HG03060 (cell line): ENCODE results near the gene KRI1.
"Not testable (repeated sequence)": the region's sequence is repeated elsewhere in the genome, so short reads cannot be mapped to it uniquely, and the experiment has no call there.

ENCODE experiments used
- ATAC-seq: cut with Tn5 transposase; IDR thresholded peaks from one replicate; pipeline ENCODE4 v1.9.1; 2021; ENCODE audit warnings: low read depth, moderate number of reproducible peaks; ENCODE audit not compliant: unreplicated experiment

Gene KRI1

DNA sequence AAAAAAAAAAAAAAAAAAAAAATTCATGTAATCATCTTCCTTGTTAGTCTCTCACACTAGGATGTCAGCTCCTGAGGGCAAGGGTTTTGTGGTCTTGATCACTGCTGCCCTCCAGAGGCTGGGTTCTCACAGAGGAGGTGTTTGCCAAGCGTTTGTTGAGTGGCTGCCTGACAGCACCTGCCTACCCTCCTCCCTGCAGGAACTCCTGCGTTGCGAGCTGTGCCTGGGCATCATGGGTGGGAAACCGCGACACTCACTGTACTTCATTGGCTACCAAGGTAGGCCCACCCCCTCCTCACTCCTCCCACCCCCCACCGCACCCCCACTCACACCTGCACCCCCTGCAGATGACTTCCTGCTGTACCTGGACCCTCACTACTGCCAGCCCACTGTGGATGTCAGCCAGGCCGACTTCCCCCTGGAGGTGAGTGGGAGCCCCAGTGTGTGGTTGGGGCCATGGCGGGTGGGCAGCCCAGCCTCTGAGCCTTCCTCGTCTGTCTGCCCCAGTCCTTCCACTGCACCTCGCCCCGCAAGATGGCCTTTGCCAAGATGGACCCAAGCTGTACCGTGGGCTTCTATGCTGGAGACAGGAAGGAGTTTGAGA, 14.0 kb downstream of the KRI1 start:
- ATAC-seq: no peak

DNA sequence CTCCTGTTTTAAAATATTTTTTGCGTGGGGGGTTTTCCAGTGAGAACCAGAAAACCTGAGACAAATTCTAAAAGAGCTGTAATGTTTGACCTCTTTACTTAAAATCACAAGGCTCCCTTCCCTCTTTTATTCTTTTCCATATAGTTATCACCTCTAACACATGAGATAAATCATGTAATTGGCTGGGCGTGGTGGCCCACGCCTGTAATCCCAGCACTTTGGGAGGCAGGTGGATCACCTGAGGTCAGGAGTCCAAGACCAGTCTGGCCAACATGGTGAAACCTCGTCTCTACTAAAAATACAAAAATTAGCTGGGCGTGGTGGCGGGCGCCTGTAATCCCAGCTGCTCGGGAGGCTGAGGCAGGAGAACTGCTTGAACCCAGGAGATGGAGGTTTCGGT, 14.8 kb downstream of the KRI1 start:
- not testable (repeated sequence) for ATAC-seq

DNA sequence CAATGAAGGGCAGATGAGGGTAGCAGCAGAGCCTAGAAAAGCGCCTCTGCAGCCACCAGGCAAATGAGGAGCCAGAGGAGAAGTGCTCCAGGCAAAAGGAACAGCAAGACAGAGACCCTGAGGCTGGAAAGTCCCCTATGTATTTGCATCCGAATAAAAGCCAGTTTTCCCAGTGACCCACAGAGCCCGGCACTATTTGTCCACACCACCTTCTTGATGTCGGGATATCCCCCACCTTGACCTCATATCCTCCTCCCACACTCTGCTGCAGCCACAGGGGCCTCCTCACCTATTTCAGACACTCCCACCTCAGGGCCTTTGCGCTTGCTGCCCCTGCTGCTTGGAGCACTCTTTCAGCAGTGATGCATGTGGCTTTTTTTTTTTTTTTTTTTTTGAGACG, 15.5 kb downstream of the KRI1 start:
- no peak for ATAC-seq

DNA sequence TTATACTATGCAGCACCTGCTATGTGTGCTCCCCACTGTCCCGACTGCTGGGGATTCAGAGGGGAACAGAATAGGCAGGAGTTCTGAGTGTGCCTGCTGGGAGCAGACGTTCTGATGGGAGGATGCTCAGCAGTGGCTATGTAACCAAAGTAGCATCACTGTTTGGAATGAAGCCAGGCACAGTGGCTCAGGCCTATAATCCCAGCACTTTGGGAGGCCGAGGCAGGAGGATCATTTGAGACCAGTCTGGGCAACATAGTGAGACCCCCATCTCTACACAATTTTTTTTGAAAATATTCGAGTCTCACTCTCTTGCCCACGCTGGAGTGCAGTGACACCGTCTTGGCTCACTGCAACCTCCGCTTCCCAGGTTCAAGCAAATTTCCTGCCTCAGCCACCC, 16.1 kb downstream of the KRI1 start:
- no peak for ATAC-seq

DNA sequence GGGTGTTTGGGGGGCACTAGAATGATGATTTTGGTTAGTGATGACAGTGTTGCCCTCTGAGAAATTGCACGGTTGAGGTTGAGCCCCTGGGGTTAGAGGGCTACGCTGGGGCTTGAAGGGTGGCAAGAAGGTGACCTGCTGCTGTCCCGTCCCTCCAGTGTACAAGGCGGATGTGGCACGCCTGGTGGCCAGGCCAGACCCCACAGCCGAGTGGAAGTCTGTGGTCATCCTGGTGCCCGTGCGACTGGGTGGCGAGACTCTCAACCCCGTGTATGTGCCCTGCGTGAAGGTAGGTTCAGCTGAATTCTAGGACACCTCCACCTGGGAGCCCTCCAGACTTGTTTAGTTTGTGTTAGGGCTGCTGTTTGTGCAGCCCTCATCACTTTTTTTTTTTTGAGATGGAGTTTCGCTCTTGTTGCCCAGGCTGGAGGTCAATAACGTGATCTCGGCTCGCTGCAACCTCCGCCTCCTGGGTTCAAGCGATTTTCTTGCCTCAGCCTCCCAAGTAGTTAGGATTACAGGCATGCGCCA, 17.0 kb downstream of the KRI1 start:
- no peak for ATAC-seq

DNA sequence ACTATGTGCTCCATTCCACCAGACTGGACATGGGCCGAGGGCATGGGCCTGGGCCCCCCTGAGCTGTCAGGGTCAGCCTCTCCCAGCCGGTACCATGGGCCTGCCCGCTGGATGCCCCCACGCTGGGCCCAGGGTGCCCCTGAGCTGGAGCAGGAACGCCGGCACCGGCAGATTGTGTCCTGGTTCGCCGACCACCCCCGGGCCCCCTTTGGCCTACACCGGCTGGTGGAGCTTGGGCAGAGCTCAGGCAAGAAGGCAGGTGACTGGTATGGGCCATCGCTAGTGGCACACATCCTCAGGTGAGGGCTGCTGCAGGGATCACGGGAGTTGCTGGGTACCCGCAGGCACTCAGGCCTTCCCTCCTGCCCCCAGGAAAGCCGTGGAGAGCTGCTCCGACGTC, 19.0 kb downstream of the KRI1 start:
- no peak for ATAC-seq

DNA sequence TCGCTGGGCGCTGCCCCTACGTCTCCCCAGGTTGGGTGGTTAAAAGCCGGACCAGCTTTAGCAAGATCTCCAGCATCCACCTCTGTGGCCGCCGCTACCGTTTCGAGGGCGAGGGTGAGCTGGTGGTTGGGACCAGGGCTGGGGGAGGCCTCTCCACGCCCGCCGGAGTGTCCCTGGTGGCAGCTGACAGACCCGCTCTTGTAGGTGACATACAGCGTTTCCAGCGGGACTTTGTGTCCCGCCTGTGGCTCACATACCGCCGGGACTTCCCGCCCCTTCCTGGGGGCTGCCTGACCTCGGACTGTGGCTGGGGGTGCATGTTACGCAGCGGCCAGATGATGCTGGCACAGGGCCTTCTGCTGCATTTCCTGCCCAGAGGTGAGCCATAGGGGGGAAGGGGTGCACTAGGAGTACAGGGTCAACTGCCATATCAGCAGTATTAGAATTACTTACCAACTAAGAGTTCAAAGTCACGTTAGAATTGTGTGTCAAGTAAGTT, 21.0 kb downstream of the KRI1 start:
- no peak for ATAC-seq

DNA sequence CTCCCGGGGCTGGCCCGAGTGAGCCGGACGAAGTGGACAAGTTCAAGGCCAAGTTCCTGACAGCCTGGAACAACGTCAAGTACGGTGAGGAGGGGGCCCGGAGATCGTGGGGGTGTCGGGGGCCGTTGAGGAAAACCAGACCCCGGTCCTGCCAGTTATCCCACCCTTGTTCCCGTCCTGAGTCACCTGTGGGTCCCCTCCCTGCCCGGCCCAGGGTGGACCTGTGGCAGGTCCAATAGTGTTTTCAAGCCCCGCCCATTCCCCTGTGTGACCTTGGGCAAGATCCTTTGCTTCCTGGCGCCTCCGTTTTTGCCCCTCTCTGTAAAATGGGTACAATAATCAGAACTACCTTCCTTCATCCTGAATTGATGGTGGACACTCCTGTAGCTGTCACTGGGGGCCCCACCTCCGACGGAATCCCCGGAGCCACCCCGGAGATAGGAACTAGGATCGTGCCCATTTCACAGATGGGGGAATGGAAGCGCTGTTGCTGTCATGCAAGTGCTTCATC, 21.5 kb downstream of the KRI1 start:
- ATAC-seq: no peak

DNA sequence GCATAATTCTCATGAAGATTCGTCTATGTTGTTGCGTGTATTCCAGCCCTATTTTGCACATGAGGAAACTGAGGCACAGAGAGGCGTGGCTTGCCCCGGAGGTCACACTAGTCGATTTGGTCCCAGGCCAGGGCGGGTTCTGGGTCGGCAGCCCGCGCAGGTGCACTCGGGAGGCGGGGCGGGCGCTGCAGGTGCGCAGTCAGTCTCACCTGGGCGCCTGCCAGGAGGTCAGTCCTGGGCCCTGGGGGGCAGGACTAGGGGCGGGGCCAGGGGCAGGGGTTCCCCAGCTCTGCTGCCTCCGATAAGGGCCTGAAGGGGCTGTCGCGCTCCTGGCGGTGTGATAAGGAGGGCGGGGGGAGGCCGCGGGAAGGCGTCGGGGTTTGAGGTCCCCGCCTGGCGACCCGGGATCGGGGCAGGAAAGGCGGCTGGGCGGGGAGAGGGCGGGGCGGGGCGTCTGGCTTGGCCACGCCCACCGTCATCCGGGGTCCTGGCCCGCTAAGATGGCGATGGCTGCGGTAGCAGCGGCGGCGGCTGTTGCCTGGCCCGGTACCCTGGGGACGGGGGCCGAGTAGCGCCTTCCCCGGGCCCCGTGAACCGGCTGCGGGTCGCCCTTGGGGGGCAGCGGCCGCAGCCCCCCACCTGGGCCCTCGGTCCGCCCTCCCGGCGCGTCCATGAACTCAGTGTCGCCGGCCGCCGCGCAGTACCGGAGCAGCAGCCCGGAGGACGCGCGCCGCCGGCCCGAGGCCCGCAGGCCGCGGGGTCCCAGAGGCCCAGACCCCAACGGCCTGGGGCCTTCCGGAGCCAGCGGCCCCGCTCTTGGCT, 22.2 kb downstream of the KRI1 start, which contains the start of gene ATG4D:
Gene ATG4D (plus strand): TSS at position 485 of the 822 bp plus-strand sequence. CDS start 187 bp downstream, at position 672.
- no peak for ATAC-seq

DNA sequence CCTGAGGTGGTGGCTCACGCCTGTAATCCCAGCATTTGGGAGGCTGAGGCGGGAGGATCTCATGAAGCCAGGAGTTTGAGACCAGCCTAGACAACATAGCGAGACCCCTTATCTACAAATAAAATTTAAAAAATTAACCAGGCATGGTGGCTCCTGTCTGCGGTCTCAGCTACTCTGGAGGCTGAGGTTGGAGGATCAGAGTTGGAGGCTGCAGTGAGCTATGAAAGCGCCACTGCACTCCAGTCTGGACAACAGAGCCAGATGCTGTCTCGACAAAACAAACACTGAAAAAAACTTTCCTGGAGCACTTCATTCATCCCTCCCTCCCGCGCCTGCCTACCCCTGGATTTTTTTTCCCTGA, 22.8 kb downstream of the KRI1 start:
- ATAC-seq: no peak

DNA sequence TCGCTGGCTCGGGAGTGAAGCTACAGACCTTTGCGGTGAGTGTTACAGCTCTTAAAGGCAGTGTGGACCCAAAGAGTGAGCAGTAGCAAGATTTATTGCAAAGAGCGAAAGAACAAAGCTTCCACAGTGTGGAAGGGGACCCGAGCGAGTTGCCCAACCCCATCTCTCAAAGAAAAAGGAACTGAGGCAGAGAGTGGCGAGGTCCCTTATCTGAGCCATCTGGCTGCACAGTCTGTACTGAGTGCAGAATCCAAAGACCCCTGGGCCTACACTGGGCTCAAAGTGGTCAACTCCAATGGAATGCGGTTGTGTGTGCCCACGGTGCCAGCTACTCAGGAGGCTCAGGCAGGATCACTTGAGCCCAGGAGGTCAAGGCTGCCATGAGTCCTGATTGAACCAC, 26.8 kb downstream of the KRI1 start:
- ATAC-seq: not testable (repeated sequence)

DNA sequence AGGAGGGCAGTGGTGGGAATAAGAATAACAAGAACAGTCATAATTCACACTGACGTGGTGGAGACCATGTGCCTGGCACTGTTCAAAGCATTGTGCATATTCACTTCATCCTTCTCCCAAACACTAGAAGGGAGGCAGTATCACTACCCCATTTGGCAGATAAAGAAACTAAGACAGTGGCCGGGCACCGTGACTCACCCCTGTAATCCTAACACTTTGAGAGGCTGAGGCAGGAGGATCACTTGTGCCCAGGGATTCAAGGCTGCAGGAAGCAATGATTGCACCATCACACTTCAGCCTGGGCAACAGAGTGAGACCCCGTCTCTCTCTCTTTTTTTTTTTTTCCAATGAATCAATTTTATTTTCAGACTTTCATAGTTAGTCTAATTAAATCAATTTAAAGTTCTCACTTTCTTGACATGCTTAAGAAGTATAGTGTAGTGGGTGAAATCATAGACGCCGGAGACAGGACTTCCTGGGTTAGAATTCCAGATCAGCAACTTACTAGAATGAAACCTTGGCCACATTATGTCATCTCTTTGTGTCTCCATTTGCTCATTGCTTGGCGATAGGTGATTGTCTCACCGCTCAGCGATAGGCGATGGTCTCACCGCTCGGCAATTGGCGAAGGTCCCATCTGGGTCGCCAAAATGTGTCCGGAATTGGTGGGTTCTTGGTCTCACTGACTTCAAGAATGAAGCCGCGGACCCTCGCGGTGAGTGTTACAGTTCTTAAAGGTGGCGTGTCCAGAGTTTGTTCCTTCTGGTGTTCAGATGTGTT, 27.4 kb downstream of the KRI1 start:
- no peak for ATAC-seq

DNA sequence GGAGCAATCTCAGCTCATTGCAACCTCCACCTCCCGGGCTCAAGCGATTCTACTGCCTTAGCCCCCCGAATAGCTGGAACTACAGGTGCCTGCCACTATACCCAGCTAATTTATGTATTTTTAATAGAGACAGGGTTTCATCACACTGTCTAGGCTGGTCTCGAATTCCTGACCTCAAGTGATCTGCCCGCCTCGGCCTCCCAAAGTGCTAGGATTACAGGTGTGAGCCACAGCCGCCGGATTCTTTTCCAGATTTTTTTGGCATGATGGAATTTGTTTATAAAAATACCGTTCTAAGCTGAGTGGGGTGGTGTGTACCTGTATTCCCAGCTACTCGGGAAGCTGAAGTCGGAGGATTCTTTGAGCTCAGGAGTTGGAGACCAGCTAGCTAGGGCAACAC, 28.1 kb downstream of the KRI1 start:
- no peak for ATAC-seq

DNA sequence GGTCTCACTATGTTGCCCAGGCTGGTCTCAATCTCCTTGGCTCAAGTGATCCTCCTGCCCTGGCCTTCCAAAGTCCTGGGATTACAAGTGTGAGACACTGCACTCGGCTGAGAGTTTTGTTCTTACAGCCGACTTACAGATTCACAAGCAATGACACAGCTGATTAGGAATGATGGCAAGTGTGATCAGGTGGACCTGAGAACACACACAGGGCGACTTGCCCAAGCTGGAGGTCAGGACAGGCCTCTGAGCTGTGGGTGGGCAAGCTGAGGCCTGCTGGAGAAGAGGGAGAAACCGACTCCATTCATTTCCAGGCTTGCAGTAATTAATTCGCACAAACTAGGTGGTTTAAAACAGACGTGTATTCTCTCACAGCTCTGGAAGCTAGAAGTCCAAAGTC, 30.2 kb downstream of the KRI1 start:
- ATAC-seq: no peak

DNA sequence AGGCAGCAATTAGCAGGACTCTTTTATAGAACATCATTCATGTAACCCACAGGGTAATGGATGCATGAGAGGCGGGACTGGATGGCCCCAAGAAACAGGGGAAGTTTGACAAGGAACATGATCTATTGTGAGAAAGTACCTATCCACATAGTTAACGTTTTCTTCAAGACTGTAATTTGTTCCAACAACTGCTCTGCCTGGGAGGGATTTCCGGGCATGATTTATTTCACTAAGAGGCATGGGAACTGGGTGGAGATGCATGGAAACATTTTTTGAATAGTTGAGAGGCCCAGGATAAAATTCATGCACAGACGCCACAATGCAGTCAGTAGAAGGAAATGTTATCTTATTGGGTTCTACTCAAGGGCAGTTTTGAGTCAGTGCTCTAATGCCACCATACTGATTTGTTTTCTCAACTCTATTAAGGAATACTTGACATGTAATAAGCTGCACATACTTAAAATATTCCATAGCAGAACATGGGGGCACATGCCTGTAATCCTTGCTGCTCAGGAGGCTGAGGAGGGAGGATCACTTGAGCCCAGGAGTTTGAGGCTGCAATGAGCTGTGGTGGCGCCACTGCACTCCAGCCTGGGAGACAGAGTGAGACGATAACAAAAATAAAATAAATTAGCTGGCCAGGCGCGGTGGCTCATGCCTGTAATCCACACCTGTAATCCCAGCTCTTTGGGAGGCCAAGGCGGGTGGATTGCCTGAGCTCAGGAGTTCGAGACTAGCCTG, 32.0 kb downstream of the KRI1 start:
- no peak for ATAC-seq

DNA sequence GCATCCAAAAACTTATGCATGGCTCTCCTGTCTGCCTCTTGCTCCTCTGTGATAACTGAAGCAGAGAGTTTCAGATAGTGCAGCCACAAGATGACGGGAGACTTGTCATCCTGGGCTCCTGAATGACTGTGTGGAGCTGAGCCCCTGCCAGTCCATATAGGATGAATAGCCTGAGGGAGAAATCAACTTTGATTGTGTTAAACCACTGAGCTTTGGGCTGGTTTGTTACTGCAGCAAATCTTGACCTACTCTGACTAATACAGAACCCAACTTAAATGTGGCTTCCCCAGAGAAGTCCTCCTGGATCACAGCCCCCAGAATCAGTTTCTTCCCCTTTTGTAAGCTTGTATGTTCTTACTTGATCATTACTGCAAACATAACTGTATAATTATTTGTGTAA, 33.4 kb downstream of the KRI1 start:
- ATAC-seq: no peak

DNA sequence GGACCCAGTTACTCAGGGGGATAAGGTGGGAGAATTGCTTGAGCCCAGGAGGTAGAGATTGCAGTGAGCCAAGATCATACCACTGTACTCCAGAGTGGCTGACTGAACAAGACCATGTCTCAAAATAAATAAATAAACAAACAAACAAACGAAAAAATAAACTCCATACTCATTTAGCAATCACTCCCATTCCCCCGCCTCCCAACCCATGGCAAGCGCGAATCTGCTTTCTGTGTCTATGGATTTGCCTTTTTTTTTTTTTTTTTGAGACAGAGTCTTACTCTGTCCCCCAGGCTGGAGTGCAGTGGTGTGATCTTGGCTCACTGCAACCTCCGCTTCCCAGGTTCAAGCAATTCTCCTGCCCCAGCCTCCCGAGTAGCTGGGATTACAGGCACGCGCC, 38.9 kb downstream of the KRI1 start:
- ATAC-seq: not testable (repeated sequence)

DNA sequence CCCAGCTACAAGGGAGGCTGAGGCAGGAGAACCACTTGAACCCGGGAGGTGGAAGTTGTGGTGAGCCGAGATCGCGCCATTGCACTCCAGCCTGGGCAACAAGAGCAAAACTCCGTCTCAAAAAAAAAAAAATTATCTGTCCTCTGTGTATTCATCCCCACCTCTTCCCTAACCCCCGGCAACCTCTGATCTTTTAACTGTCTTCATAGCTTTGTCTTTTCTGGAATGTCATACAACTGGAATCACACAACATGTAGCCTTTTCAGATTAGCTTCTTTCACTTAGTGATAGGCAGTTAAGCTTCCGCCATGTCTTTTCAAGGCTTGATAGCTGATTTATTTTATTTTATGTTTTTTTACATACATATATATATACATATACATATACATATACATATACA, 40.2 kb downstream of the KRI1 start:
- no peak for ATAC-seq

DNA sequence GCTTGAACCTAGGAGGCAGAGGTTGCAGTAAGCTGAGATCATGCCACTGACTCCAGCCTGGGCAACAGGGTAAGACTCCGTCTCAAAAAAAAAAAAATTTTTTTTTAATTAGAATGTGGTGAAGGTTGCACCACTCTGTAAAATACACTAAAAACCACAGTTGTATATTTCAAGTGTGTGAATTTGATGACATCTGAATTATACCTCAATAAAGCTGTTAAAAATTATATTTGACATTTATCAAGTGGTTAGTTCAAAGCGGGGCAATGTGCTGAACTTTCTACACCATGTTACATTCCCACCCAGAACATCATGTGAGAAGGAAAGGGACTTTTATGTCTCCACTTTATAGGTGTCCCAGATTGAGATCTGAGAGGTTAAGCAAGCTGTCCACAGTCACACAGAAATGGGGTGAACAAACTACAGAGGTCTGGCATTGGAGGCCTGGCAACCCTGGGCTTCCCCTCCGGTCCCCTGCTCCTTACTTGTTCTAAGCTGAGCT, 42.6 kb downstream of the KRI1 start:
- ATAC-seq: no peak
